SU-DHL-6 (cell line): ENCODE data around the gene PREX1.

Experiments
- H2AFZ ChIP-seq: fragments of 200-600 bp; sonication (generic); 2 replicates; pipeline ENCODE4 v1.6.1; 2014; ENCODE audit warnings: low read depth, mild to moderate bottlenecking, moderate library complexity, mixed read lengths, antibody characterized with exemption, low read length; ENCODE audit not compliant: severe bottlenecking
- H3F3A ChIP-seq: fragments of 200-600 bp; shearing (Covaris generic); 2 replicates; pipeline ENCODE4 v1.6.0; 2016; ENCODE audit warnings: antibody characterized with exemption, mild to moderate bottlenecking; ENCODE audit not compliant: insufficient read depth
- H3K27ac ChIP-seq: fragments of 200-600 bp; sonication (generic); 2 replicates; pipeline ENCODE4 v1.5.1; 2016; ENCODE audit warnings: low read depth, mild to moderate bottlenecking, low read length, moderate library complexity, mixed read lengths
- H3K27me3 ChIP-seq: fragments of 200-600 bp; sonication (generic), shearing (Covaris generic); 2 replicates; pipeline ENCODE4 v1.6.0; 2014; ENCODE audit warnings: mild to moderate bottlenecking, low read length
- H3K36me3 ChIP-seq: fragments of 200-600 bp; sonication (generic); 2 replicates; pipeline ENCODE4 v1.6.1; 2014; ENCODE audit warnings: mild to moderate bottlenecking, low read length, mixed read lengths
- H3K4me2 ChIP-seq: fragments of 300-600, 200-600 bp; shearing (Covaris generic), sonication (generic); 2 replicates; pipeline ENCODE4 v1.6.0; 2014; ENCODE audit warnings: low read length, low read depth, mild to moderate bottlenecking; ENCODE audit not compliant: poor library complexity, severe bottlenecking
- H3K4me3 ChIP-seq: fragments of 200-600 bp; sonication (generic); 2 replicates; pipeline ENCODE4 v1.5.1; 2014; ENCODE audit warnings: antibody characterized with exemption, low read length, mild to moderate bottlenecking, mixed read lengths; ENCODE audit not compliant: insufficient read depth, poor library complexity, severe bottlenecking
- H3K79me2 ChIP-seq: fragments of 200-600 bp; sonication (generic); 2 replicates; pipeline ENCODE4 v1.6.1; 2014; ENCODE audit warnings: mild to moderate bottlenecking, low read length, moderate library complexity; ENCODE audit not compliant: insufficient read depth
- H3K9ac ChIP-seq: fragments of 200-600 bp; sonication (generic); 2 replicates; pipeline ENCODE4 v1.7.0; 2014; ENCODE audit warnings: mild to moderate bottlenecking, low read length
- H3K9me2 ChIP-seq: fragments of 200-600 bp; sonication (generic); replicated peaks from 2 replicates; pipeline ENCODE4 v1.6.1; 2014; ENCODE audit warnings: low read length; ENCODE audit not compliant: insufficient read depth
- H3K9me3 ChIP-seq: fragments of 200-600 bp; sonication (generic); 2 replicates; pipeline ENCODE4 v1.6.1; 2014; ENCODE audit warnings: low read length, mixed read lengths; ENCODE audit not compliant: insufficient read depth
- H4K20me1 ChIP-seq: fragments of 200-600 bp; sonication (generic); 2 replicates; pipeline ENCODE4 v1.6.1; 2014; ENCODE audit warnings: low read depth, mild to moderate bottlenecking, antibody characterized with exemption, low read length, moderate library complexity, mixed read lengths
- EZH2phosphoT487 ChIP-seq: fragments of 200-600 bp; sonication (generic), shearing (Covaris generic); conservative IDR thresholded peaks from 2 replicates; pipeline ENCODE4 v1.6.1; 2018; ENCODE audit warnings: mild to moderate bottlenecking, antibody characterized with exemption, low read length, moderate library complexity, mixed read lengths
- TF ChIP-seq, protein P1 (sequence below): fragments of 200-600 bp; sonication (generic); IDR thresholded peaks from one replicate; pipeline ENCODE4 v1.5.1; 2017; ENCODE audit warnings: antibody characterized with exemption, mild to moderate bottlenecking, low read length, moderate library complexity; ENCODE audit not compliant: insufficient read depth, poor library complexity, severe bottlenecking

The PREX1 gene

DNA sequence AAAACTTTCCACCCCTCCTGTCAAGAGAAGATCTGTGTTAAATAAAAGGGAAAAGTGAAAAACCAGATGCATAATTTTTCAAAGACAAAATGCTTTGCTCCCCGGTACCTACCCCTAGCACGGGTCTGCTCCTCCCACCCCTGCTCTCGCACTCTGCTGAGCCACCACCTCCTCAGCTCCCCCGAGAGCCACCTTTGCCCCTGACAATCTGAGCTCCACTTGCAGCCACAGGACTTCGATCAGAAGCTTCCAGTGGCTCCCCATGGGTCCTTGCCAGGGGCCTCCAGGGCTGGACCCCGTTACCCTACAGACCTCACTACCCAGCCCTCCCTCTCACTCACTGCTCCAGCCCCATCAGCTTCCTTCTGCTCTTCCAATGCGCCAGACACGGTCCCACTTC, 171.7 kb downstream of the PREX1 start:
- TF ChIP-seq, protein P1, sequence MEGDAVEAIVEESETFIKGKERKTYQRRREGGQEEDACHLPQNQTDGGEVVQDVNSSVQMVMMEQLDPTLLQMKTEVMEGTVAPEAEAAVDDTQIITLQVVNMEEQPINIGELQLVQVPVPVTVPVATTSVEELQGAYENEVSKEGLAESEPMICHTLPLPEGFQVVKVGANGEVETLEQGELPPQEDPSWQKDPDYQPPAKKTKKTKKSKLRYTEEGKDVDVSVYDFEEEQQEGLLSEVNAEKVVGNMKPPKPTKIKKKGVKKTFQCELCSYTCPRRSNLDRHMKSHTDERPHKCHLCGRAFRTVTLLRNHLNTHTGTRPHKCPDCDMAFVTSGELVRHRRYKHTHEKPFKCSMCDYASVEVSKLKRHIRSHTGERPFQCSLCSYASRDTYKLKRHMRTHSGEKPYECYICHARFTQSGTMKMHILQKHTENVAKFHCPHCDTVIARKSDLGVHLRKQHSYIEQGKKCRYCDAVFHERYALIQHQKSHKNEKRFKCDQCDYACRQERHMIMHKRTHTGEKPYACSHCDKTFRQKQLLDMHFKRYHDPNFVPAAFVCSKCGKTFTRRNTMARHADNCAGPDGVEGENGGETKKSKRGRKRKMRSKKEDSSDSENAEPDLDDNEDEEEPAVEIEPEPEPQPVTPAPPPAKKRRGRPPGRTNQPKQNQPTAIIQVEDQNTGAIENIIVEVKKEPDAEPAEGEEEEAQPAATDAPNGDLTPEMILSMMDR = no peak
- no peak for TF ChIP-seq EZH2phosphoT487
- Histone ChIP-seq H3K79me2 (no peaks in the 10 kb centered on the region), H3K9ac (no peak overlapping the region), H3K27me3 (no peaks in the 10 kb centered on the region), H2AFZ (no peak overlapping the region), H3K4me2 (no peak overlapping the region), H3K4me3 (no peak overlapping the region), H3K36me3 (no peaks in the 10 kb centered on the region), H3K9me2 (no peaks in the 10 kb centered on the region), H3K9me3 (no peaks in the 10 kb centered on the region), H3K27ac (no peak overlapping the region), H3F3A (no peaks in the 10 kb centered on the region), H4K20me1 (no peaks in the 10 kb centered on the region)

DNA sequence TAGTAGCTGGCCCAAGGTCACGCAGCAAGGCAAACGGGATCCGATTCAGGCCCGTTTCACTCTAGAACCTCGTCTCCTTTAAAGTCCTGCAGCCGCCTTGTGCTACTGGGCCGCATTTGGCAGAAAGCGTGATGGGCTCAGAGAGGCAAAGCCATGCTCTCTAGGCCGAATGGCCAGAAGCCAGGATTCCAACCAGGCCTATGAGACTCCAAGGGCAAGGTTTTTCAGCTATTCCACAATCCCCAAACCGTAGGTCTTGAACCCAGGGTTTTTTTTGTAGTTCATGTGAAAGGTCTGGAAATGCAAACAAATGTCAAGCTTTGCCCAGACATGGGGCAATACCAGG, 174.1 kb downstream of the PREX1 start:
- no peaks in the 10 kb centered on the region for H3K27me3 ChIP-seq
- H3K4me3 ChIP-seq = no peak overlapping the region
- H3K27ac ChIP-seq = no peak overlapping the region
- no peak overlapping the region for H3K9ac ChIP-seq
- no peaks in the 10 kb centered on the region for H3K79me2 ChIP-seq
- no peaks in the 10 kb centered on the region for H3F3A ChIP-seq
- no peaks in the 10 kb centered on the region for H3K36me3 ChIP-seq
- H3K9me2 ChIP-seq = no peaks in the 10 kb centered on the region
- H4K20me1 ChIP-seq = no peaks in the 10 kb centered on the region
- H2AFZ ChIP-seq = no peak overlapping the region
- H3K9me3 ChIP-seq = no peaks in the 10 kb centered on the region
- TF ChIP-seq EZH2phosphoT487 = no peak
- TF ChIP-seq, protein P1 = no peak
- H3K4me2 ChIP-seq = no peak overlapping the region

DNA sequence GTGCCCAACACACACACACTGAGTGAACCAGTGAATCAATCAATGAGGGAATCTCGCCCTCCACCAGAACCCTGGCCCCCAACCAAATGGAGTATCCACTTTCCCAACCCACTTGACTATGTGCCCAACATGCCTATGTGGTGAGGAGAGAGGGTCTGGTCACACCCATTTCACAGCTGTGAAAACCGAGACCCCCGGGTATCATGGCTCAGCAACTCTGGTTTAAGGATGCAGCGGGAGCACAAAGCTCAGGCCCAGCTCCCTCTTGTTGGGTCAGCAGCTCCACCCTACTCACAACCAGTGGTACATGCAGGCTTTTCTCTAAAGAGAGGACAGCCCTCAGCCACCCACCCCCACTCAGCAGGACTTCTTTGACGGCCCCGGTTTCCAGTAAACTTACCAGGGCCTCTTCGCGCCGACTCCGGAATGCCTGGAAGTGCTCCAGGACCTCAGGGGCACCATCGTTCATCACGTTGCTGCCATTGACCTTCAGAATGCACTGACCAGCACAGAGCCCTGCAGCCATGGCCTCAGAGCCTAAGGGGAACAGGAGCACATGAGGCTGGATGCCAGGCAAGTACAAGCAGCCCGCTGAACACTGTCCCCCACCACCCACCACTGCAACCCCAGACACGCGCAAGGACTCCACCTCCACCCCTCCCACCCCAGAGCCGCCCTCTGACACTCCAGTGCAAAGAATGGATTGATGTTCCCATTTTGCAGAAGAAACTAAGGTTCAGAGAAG, 174.7 kb downstream of the PREX1 start:
- no peaks in the 10 kb centered on the region for H3K36me3 ChIP-seq
- no peaks in the 10 kb centered on the region for H3K79me2 ChIP-seq
- no peaks in the 10 kb centered on the region for H4K20me1 ChIP-seq
- no peak overlapping the region for H3K9ac ChIP-seq
- H3K4me3 ChIP-seq = no peak overlapping the region
- H3K4me2 ChIP-seq = no peak overlapping the region
- H3K27me3 ChIP-seq = no peaks in the 10 kb centered on the region
- H3K9me2 ChIP-seq = no peaks in the 10 kb centered on the region
- TF ChIP-seq, protein P1 = no peak
- no peak for TF ChIP-seq EZH2phosphoT487
- no peak overlapping the region for H2AFZ ChIP-seq
- H3K9me3 ChIP-seq = no peaks in the 10 kb centered on the region
- H3K27ac ChIP-seq = no peak overlapping the region
- H3F3A ChIP-seq = no peaks in the 10 kb centered on the region
